Astrocyte of the cerebellum (primary cell): Measurements from ENCODE around the gene ETFDH.
"Not testable (repeated sequence)": the region's sequence is repeated elsewhere in the genome, so short reads cannot be mapped to it uniquely, and the experiment has no call there.

Source experiments
- DNase-seq: peaks from one replicate; pipeline ENCODE4 v3.0.0-alpha.2; 2011; ENCODE audit warnings: low read depth
- H3K4me3 ChIP-seq: 2 replicates; pipeline ENCODE4 v1.5.1; 2011; ENCODE audit warnings: mild to moderate bottlenecking, low read depth, low read length, moderate library complexity
- CTCF ChIP-seq: IDR thresholded peaks from 2 replicates; pipeline ENCODE4 v1.5.1; 2012; ENCODE audit warnings: low read length, low read depth, moderate library complexity, mild to moderate bottlenecking; ENCODE audit errors: missing control alignments
- in situ Hi-C: cut with HindIII; loops from 2 replicates; pipeline ENCODE4 v1.10.0; 2017; ENCODE audit warnings: low sequenced_read_pairs

Gene ETFDH

DNA sequence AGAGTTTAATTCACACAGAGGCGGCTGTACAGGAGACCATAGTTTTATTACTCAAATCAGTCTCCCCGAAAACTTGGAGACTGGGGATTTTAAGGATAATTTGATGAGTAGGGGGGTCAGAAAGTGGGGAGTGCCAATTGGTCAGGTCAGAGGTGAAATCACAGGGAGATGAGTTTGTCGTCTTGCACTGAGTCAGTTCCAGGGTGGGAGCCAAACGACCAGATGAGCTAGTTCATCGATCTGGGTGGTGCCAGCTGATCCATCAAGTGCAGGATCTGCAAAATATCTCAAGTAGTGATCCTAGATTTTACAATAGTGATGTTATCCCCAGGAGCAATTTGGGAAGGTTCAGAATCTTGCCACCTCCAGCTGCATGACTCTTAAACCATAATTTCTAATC is 4.0 kb downstream of the ETFDH start:
- no peak for TF ChIP-seq CTCF
- no peak overlapping the region for H3K4me3 ChIP-seq
- in situ Hi-C loops = no loop called here
- DNase-seq = no peak

GRCh38 chr4:158678767-158679166 is 6.7 kb downstream of the ETFDH start:
- in situ Hi-C loops = no loop called here
- DNase-seq = no peak
- no peak overlapping the region for H3K4me3 ChIP-seq
- TF ChIP-seq CTCF = no peak

- no peak overlapping the region for H3K4me3 ChIP-seq
- in situ Hi-C loops = no loop called here
- no peak for TF ChIP-seq CTCF
- no peak for DNase-seq
These were observed 9.5 kb downstream of the ETFDH start for GRCh38 chr4:158681629-158682028.

DNA sequence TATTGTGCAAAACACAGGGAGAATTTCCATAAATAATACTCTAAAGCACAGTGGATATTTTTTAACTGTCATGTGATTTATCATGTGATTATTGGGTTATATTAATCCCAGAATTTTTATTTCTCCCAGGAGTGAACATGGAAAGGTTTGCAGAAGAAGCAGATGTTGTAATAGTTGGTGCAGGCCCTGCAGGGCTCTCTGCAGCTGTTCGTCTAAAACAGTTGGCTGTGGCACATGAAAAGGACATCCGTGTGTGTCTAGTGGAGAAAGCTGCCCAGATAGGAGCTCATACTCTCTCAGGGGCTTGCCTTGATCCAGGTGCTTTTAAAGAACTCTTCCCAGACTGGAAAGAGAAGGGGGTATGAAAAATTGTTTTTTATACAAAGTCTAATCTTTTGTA is 10.0 kb downstream of the ETFDH start:
- no peak overlapping the region for H3K4me3 ChIP-seq
- in situ Hi-C loops = no loop called here
- TF ChIP-seq CTCF = no peak
- DNase-seq = no peak

GRCh38 chr4:158688813-158689212 is 16.7 kb downstream of the ETFDH start:
- DNase-seq = no peak
- in situ Hi-C loops = no loop called here
- TF ChIP-seq CTCF = no peak
- H3K4me3 ChIP-seq = no peak overlapping the region

- in situ Hi-C loops = loop anchor here (25.0 kb wide), 1 partner anchor 483 kb away; no protein-coding TSS in a partner anchor
- no peak for DNase-seq
- H3K4me3 ChIP-seq = no peak overlapping the region
- no peak for TF ChIP-seq CTCF
These were observed 32.2 kb downstream of the ETFDH start for GRCh38 chr4:158704274-158704673.

DNA sequence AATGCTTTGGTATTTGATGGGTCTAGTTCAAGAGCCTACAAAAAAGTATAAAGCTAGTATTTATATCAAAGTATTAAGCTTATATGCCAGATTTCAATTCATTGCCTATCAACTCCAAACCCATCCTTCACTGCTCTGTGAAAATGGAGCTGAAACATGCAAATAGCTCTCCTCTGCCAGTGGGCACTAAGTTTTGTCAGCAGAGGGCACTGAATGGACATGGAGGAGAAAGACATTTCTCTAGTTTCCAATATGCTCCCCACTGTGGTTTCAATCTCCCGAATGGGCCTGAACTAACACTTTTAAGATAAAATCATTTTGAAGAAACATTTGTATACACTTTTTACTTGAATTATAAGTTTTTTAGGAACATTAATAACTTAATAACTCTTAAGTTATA is 38.7 kb downstream of the ETFDH start:
- H3K4me3 ChIP-seq = no peak overlapping the region
- in situ Hi-C loops = loop anchor here (25.0 kb wide), 1 partner anchor 476 kb away; no protein-coding TSS in a partner anchor
- no peak for DNase-seq
- peak; percentile 42 for TF ChIP-seq CTCF

- not testable (repeated sequence) for H3K4me3 ChIP-seq, DNase-seq
- in situ Hi-C loops = loop anchor here (25.0 kb wide), 1 partner anchor 475 kb away; no protein-coding TSS in a partner anchor
These were observed 40.5 kb downstream of the ETFDH start for GRCh38 chr4:158712622-158713021.
